HAP-1 (cell line): ENCODE data around the gene THSD7B.

Experiments
- DNase-seq, 2 experiments: peaks; one replicate each; pipeline ENCODE4 v3.0.0-alpha.2; 2016 to 2020; ENCODE audit warnings: low spot score in 2 of 2
- H3K27me3 ChIP-seq: fragments of 250-450 bp; sonication (Bioruptor Pico); 2 replicates; pipeline ENCODE4 v1.5.1; 2020; ENCODE audit warnings: low read depth, mild to moderate bottlenecking, moderate library complexity
- H3K36me3 ChIP-seq: fragments of 250-450 bp; sonication (Bioruptor Pico); replicated peaks from 2 replicates; pipeline ENCODE4 v1.5.1; 2020; ENCODE audit warnings: mild to moderate bottlenecking
- H3K4me1 ChIP-seq: fragments of 250-450 bp; sonication (Bioruptor Pico); 2 replicates; pipeline ENCODE4 v1.5.1; 2020; ENCODE audit warnings: mild to moderate bottlenecking
- H3K4me3 ChIP-seq: fragments of 250-450 bp; sonication (Bioruptor Pico); 2 replicates; pipeline ENCODE4 v1.5.1; 2020; ENCODE audit warnings: mild to moderate bottlenecking, moderate library complexity
- H3K9me3 ChIP-seq: fragments of 250-450 bp; sonication (Bioruptor Pico); 2 replicates; pipeline ENCODE4 v1.5.1; 2020; ENCODE audit warnings: mild to moderate bottlenecking, moderate library complexity
- in situ Hi-C: fragments of 300-500 bp; cut with MboI; formaldehyde crosslinking; loops from 3 replicates; pipeline ENCODE4 v1.14.3; 2020; ENCODE audit warnings: low sequenced_read_pairs, inconsistent platforms, mixed read lengths

Gene THSD7B

GRCh38 chr2:137229834-137230233, 464.5 kb downstream of the THSD7B start:
- H3K27me3 ChIP-seq, result no peaks in the 10 kb centered on the region
- peak in 1 of 2 experiments; percentile 45 for DNase-seq
- in situ Hi-C loops, result loop anchor here (25.0 kb wide), 1 partner anchor 607 kb away; no protein-coding TSS in a partner anchor
- H3K9me3 ChIP-seq, result no peaks in the 10 kb centered on the region
- peaks cover 13% of the 10 kb centered on the region for H3K4me1 ChIP-seq
- H3K4me3 ChIP-seq, result no peak overlapping the region
- H3K36me3 ChIP-seq, result no peaks in the 10 kb centered on the region

- in situ Hi-C loops, result loop anchor here (25.0 kb wide), 1 partner anchor 606 kb away; no protein-coding TSS in a partner anchor
- no peaks in the 10 kb centered on the region for H3K27me3 ChIP-seq
- H3K4me1 ChIP-seq, result peaks cover 13% of the 10 kb centered on the region
- no peak for DNase-seq
- H3K36me3 ChIP-seq, result no peaks in the 10 kb centered on the region
- H3K9me3 ChIP-seq, result no peaks in the 10 kb centered on the region
- no peak overlapping the region for H3K4me3 ChIP-seq
Measured at GRCh38 chr2:137231628-137232027, 466.3 kb downstream of the THSD7B start.

GRCh38 chr2:137232076-137232475, 466.7 kb downstream of the THSD7B start:
- in situ Hi-C loops, result loop anchor here (25.0 kb wide), 1 partner anchor 605 kb away; no protein-coding TSS in a partner anchor
- H3K27me3 ChIP-seq, result no peaks in the 10 kb centered on the region

GRCh38 chr2:137233091-137233490, 467.7 kb downstream of the THSD7B start:
- peaks cover 13% of the 10 kb centered on the region for H3K4me1 ChIP-seq
- no peaks in the 10 kb centered on the region for H3K36me3 ChIP-seq
- H3K4me3 ChIP-seq, result no peak overlapping the region
- no peaks in the 10 kb centered on the region for H3K27me3 ChIP-seq
- H3K9me3 ChIP-seq, result no peaks in the 10 kb centered on the region
- no peak for DNase-seq
- in situ Hi-C loops, result loop anchor here (25.0 kb wide), 1 partner anchor 604 kb away; no protein-coding TSS in a partner anchor

More at GRCh38 chr2:137232076-137232475, 466.7 kb downstream of the THSD7B start:
- Histone ChIP-seq H3K4me1 (peaks cover 13% of the 10 kb centered on the region), H3K36me3 (no peaks in the 10 kb centered on the region), H3K9me3 (no peaks in the 10 kb centered on the region), H3K4me3 (no peak overlapping the region)
- no peak for DNase-seq

- no peak for DNase-seq
- no peaks in the 10 kb centered on the region for H3K36me3 ChIP-seq
- H3K4me1 ChIP-seq, result no peaks in the 10 kb centered on the region
- H3K9me3 ChIP-seq, result no peaks in the 10 kb centered on the region
- no peaks in the 10 kb centered on the region for H3K27me3 ChIP-seq
- H3K4me3 ChIP-seq, result no peak overlapping the region
- in situ Hi-C loops, result loop anchor here (25.0 kb wide), 1 partner anchor 600 kb away; no protein-coding TSS in a partner anchor
Measured at GRCh38 chr2:137237055-137237454, 471.7 kb downstream of the THSD7B start.

- H3K4me3 ChIP-seq, result no peak overlapping the region
- H3K27me3 ChIP-seq, result no peaks in the 10 kb centered on the region
- H3K4me1 ChIP-seq, result no peaks in the 10 kb centered on the region
- no peaks in the 10 kb centered on the region for H3K9me3 ChIP-seq
- H3K36me3 ChIP-seq, result no peaks in the 10 kb centered on the region
- in situ Hi-C loops, result loop anchor here (25.0 kb wide), 1 partner anchor 599 kb away; no protein-coding TSS in a partner anchor
- DNase-seq, result no peak
Measured at GRCh38 chr2:137238065-137238464, 472.7 kb downstream of the THSD7B start.

- H3K4me1 ChIP-seq, result no peaks in the 10 kb centered on the region
- in situ Hi-C loops, result loop anchor here (25.0 kb wide), 1 partner anchor 588 kb away; no protein-coding TSS in a partner anchor
- no peaks in the 10 kb centered on the region for H3K36me3 ChIP-seq
- H3K27me3 ChIP-seq, result no peaks in the 10 kb centered on the region
- no peak overlapping the region for H3K4me3 ChIP-seq
- DNase-seq, result no peak
- H3K9me3 ChIP-seq, result no peaks in the 10 kb centered on the region
Measured at GRCh38 chr2:137249463-137250130, 484.3 kb downstream of the THSD7B start.

GRCh38 chr2:137250401-137250800, 485.1 kb downstream of the THSD7B start:
- no peak overlapping the region for H3K4me3 ChIP-seq
- no peaks in the 10 kb centered on the region for H3K36me3 ChIP-seq
- in situ Hi-C loops, result no loop called here
- H3K4me1 ChIP-seq, result no peaks in the 10 kb centered on the region
- no peaks in the 10 kb centered on the region for H3K9me3 ChIP-seq
- no peak for DNase-seq
- H3K27me3 ChIP-seq, result no peaks in the 10 kb centered on the region

- H3K36me3 ChIP-seq, result no peaks in the 10 kb centered on the region
- H3K4me3 ChIP-seq, result no peak overlapping the region
- no peak for DNase-seq
- H3K4me1 ChIP-seq, result peaks cover 2% of the 10 kb centered on the region; the same call in 1 of the 2 replicates
- no peaks in the 10 kb centered on the region for H3K9me3 ChIP-seq
- in situ Hi-C loops, result no loop called here
- H3K27me3 ChIP-seq, result no peaks in the 10 kb centered on the region
Measured at GRCh38 chr2:137251045-137251444, 485.7 kb downstream of the THSD7B start.

GRCh38 chr2:137252934-137253333, 487.6 kb downstream of the THSD7B start:
- no peak for DNase-seq
- H3K27me3 ChIP-seq, result no peaks in the 10 kb centered on the region
- H3K4me1 ChIP-seq, result peaks cover 2% of the 10 kb centered on the region; the same call in 1 of the 2 replicates
- H3K36me3 ChIP-seq, result no peaks in the 10 kb centered on the region
- in situ Hi-C loops, result no loop called here
- no peaks in the 10 kb centered on the region for H3K9me3 ChIP-seq
- no peak overlapping the region for H3K4me3 ChIP-seq

- peaks cover 2% of the 10 kb centered on the region; the same call in 1 of the 2 replicates for H3K4me1 ChIP-seq
- in situ Hi-C loops, result no loop called here
- H3K9me3 ChIP-seq, result no peaks in the 10 kb centered on the region
Measured at GRCh38 chr2:137254052-137254451, 488.7 kb downstream of the THSD7B start.

GRCh38 chr2:137255345-137255744, 490.0 kb downstream of the THSD7B start:
- DNase-seq, result no peak
- Histone ChIP-seq H3K9me3 (no peaks in the 10 kb centered on the region), H3K4me3 (no peak overlapping the region), H3K36me3 (no peaks in the 10 kb centered on the region), H3K4me1 (peaks cover 2% of the 10 kb centered on the region; the same call in 1 of the 2 replicates), H3K27me3 (no peaks in the 10 kb centered on the region)
- in situ Hi-C loops, result no loop called here

More at GRCh38 chr2:137254052-137254451, 488.7 kb downstream of the THSD7B start:
- no peak for DNase-seq
- no peaks in the 10 kb centered on the region for H3K27me3 ChIP-seq
- H3K36me3 ChIP-seq, result no peaks in the 10 kb centered on the region
- no peak overlapping the region for H3K4me3 ChIP-seq

GRCh38 chr2:137255990-137256389, 490.6 kb downstream of the THSD7B start:
- in situ Hi-C loops, result no loop called here
- Histone ChIP-seq H3K9me3 (no peaks in the 10 kb centered on the region), H3K27me3 (no peaks in the 10 kb centered on the region), H3K36me3 (no peaks in the 10 kb centered on the region), H3K4me1 (peaks cover 2% of the 10 kb centered on the region; the same call in 1 of the 2 replicates), H3K4me3 (no peak overlapping the region)
- no peak for DNase-seq

GRCh38 chr2:137261881-137262585, 496.7 kb downstream of the THSD7B start:
- no peaks in the 10 kb centered on the region for H3K36me3 ChIP-seq
- no peaks in the 10 kb centered on the region for H3K9me3 ChIP-seq
- H3K4me3 ChIP-seq, result no peak overlapping the region
- peaks cover 16% of the 10 kb centered on the region for H3K4me1 ChIP-seq
- no peaks in the 10 kb centered on the region for H3K27me3 ChIP-seq
- DNase-seq, result peak in 1 of 2 experiments; percentile 25
- in situ Hi-C loops, result no loop called here
